Activated naive CD4-positive, alpha-beta T cell treated with anti-CD3 and anti-CD28 coated beads, Interleukin-2, amount 50 U/mL, for 72 hours (primary cell): ENCODE measurements around the gene WIPI1. TPM values are rescaled to one million over a fixed set of nuclear protein-coding genes. Genes with fewer than 3 reads are reported as not detected.

Source experiments
- ATAC-seq, 2 donors: fragments of 150-1000 bp; cut with Tn5 transposase; 2 replicates each; pipeline ENCODE4 v1.10.0; 2021; ENCODE audit warnings: mild to moderate bottlenecking in 2 of 2, moderate library complexity in 2 of 2
- DNase-seq, 2 donors: peaks; one replicate each; pipeline ENCODE4 v3.0.0; 2021 to 2022; ENCODE audit warnings: low spot score in 2 of 2
- H3K27ac Mint-ChIP-seq, 2 donors: one replicate each; pipeline ENCODE4 v1.8.0; 2022; ENCODE audit warnings: mild to moderate bottlenecking in 2 of 2, mixed read lengths in 2 of 2
- H3K36me3 Mint-ChIP-seq, 2 donors: one replicate each; pipeline ENCODE4 v1.8.0; 2022; ENCODE audit warnings: mixed read lengths in 2 of 2
- H3K9me3 Mint-ChIP-seq, 2 donors: one replicate each; pipeline ENCODE4 v1.8.0; 2022; ENCODE audit warnings: mixed read lengths in 2 of 2
- total RNA-seq, 2 donors: library from RNA; stranded (reverse); gene quantifications; one replicate each; pipeline ENCODE4 v1.2.3, GENCODE V29; 2022

The WIPI1 gene
- total RNA-seq, 2 donors from 2014 or later: 15.2 to 22.0 TPM

DNA sequence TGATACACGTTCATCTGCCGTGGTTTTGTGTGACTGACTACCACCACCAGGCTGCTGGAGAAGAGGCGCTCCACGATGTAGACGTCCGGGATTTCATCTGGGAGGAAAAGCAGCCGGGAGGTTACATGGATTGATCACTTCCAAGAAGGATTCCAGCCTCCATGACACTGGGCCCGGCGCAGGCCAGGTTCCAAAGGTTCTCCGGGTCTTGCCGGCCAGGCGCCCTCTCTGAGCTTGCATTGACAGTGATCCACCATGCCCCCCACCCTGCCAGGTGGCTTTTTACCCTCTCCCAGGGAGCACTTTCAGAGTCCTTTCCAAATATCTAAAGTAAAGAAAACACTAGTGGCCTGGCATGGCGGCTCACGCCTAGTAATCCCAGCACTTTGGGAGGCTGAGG lies 6.5 kb downstream of the WIPI1 start:
- H3K36me3 Mint-ChIP-seq: no peaks in the 10 kb centered on the region
- no peak overlapping the region for H3K27ac Mint-ChIP-seq
- no peak for DNase-seq
- ATAC-seq: no peak
- no peaks in the 10 kb centered on the region for H3K9me3 Mint-ChIP-seq

DNA sequence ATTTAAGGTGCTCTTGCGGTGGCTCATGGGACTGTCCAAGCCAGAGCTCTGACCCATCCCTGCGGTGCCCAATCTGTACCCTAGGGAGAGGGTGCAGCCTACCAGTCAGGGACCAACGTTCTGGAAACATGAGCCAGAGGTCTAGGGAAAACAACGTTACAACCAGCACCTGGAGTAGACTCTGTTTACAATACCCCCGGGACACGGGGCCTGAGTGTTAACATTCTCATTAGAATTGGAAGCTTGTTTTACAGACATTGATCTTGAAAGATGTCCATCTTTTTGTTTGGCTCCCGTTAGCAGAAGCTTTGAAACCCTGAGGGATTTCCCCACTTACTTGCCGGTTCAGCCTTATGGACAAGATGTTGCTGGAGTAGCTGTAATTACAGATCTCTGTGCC lies 6.9 kb downstream of the WIPI1 start:
- H3K36me3 Mint-ChIP-seq: no peaks in the 10 kb centered on the region
- H3K27ac Mint-ChIP-seq: no peak overlapping the region
- H3K9me3 Mint-ChIP-seq: no peaks in the 10 kb centered on the region
- no peak for ATAC-seq
- DNase-seq: no peak

GRCh38 chr17:68449021-68449739 lies 8.1 kb downstream of the WIPI1 start:
- H3K9me3 Mint-ChIP-seq: no peaks in the 10 kb centered on the region
- DNase-seq: no peak
- no peaks in the 10 kb centered on the region for H3K36me3 Mint-ChIP-seq
- no peak for ATAC-seq
- H3K27ac Mint-ChIP-seq: no peak overlapping the region

- H3K27ac Mint-ChIP-seq: no peak overlapping the region
- DNase-seq: no peak
- no peaks in the 10 kb centered on the region for H3K9me3 Mint-ChIP-seq
- no peak for ATAC-seq
- H3K36me3 Mint-ChIP-seq: no peaks in the 10 kb centered on the region
Observed at GRCh38 chr17:68446626-68447041, 10.7 kb downstream of the WIPI1 start.

GRCh38 chr17:68445671-68446070 lies 11.6 kb downstream of the WIPI1 start:
- no peak for ATAC-seq
- no peak for DNase-seq
- H3K27ac Mint-ChIP-seq: no peak overlapping the region
- H3K36me3 Mint-ChIP-seq: no peaks in the 10 kb centered on the region
- no peaks in the 10 kb centered on the region for H3K9me3 Mint-ChIP-seq

GRCh38 chr17:68443972-68444464 lies 13.3 kb downstream of the WIPI1 start:
- no peak for ATAC-seq
- H3K27ac Mint-ChIP-seq: no peak overlapping the region
- no peak for DNase-seq
- no peaks in the 10 kb centered on the region for H3K36me3 Mint-ChIP-seq
- no peaks in the 10 kb centered on the region for H3K9me3 Mint-ChIP-seq

- Mint-ChIP-seq H3K9me3 (no peaks in the 10 kb centered on the region), H3K36me3 (no peaks in the 10 kb centered on the region), H3K27ac (peak overlapping the region in 1 of 2 donors; percentile 31)
- ATAC-seq (no peak), DNase-seq (no peak)
Observed at GRCh38 chr17:68441070-68441770, 16.1 kb downstream of the WIPI1 start.

DNA sequence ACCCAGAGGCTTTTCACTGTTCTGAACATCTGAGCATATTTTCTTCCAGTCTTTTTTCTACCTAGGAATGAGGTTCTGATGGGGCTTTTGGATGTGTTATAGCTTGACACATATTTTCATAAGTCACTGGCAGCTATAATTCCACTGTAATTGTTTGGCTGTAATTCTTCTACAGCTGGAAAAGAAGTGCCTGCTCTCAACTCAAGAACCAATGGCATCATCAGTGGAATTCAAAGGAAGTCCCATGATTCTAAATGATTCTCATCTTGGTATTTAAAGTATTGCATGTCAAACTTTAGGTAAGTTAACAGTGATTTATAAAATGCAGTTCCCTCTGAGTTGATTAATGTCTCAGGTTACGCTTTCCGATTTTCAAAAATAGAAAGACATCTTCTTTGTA lies 16.8 kb downstream of the WIPI1 start:
- Mint-ChIP-seq H3K27ac (no peak overlapping the region), H3K36me3 (no peaks in the 10 kb centered on the region), H3K9me3 (no peaks in the 10 kb centered on the region)
- DNase-seq (no peak), ATAC-seq (no peak)

- no peaks in the 10 kb centered on the region for H3K36me3 Mint-ChIP-seq
- no peaks in the 10 kb centered on the region for H3K9me3 Mint-ChIP-seq
- ATAC-seq: no peak
- H3K27ac Mint-ChIP-seq: no peak overlapping the region
- DNase-seq: no peak
Observed at GRCh38 chr17:68439656-68440290, 17.5 kb downstream of the WIPI1 start.

DNA sequence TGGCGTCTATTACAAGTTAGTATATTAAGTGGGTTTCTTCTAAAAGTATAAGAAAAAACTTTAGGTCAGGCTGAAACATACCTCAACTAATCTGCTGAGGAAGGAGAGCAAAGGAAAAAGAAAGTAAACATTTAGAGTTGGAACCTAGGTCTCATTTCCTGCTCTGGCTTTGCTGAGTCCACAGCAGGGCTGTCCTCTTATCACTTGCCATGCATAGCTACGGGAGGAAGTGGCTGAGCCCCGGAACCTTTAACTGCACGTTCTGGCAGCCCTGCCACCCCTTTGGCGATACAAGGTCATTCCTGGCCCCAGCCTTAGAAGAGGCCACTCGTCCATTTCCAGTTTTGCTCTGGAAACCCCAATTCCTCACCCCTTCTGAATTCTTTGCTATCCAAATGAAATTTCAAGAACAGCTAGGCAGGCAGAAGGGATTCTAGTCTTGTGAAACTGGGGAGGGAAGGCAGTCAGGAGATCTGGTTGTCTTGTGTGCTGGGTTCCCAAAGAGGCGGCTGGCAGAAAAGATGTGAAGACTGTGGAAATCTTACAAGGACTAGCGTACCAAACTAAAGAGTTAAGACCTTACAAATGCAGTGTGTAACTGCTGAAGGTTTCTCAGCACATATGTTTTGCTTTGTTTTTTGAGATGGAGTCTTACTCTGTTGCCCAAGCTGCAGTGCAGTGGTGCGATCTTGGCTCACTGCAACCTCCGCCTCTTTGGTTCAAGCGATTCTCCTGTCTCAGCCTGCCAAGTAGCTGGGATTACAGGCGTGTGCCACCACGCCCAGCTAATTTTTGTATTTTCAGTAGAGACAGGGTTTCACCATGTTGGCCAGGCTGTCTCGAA lies 19.1 kb downstream of the WIPI1 start:
- Mint-ChIP-seq H3K36me3 (no peaks in the 10 kb centered on the region), H3K27ac (peak overlapping the region; percentile 88 to 92), H3K9me3 (no peaks in the 10 kb centered on the region)
- DNase-seq (no peak), ATAC-seq (peak; percentile 57 to 81)

DNA sequence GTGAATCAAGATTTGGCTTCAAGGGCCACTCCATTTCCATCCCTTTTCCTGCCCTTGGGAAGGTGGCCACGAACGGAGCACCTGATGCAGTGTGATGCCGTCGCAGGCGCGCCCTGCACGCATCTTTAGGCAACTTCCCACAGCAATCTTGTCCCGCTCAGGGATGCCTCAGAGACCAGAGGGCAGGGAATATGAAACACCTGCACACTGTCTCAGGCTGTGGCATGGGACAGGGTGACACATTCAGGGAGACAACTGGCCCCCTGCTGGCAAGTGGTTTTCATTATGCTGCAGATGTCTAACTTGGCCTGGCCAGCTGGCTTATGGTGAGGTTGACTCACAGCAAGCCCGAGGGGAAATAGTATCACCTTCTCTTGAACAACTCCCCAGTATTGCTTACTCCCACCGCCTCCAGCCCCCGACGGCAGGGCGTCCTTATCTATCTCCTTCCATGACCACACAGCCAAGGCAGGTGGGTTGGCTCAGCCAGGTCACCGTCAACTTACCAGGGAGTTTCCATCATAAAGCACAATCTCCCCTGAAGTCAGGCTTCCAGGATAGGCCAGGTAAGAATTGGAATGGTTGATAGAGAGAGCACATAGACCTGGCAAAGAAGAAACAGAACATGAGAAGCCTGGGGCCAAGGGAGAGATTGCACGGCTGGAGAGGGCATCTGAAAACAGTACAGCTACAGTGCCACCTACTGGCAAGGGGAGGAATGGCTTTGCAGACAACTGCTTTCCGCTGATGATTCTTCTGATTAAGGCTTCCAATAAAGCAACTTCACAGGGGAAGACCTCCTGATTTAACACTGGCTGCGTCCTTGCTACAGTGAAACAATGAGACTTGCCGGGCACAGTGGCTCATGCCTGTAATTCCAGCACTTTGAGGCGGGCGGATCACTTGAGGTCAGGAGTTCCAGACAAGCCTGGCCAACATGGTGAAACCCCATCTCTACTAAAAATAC lies 21.1 kb downstream of the WIPI1 start:
- ATAC-seq (peak; percentile 81 to 82), DNase-seq (peak; percentile 71 to 84)
- Mint-ChIP-seq H3K36me3 (no peaks in the 10 kb centered on the region), H3K27ac (peak overlapping the region; percentile 17 to 23), H3K9me3 (no peaks in the 10 kb centered on the region)

GRCh38 chr17:68435361-68435760 lies 21.9 kb downstream of the WIPI1 start:
- Mint-ChIP-seq H3K9me3 (no peaks in the 10 kb centered on the region), H3K27ac (no peak overlapping the region), H3K36me3 (no peaks in the 10 kb centered on the region)
- ATAC-seq: no peak
- DNase-seq: no peak

- DNase-seq (no peak), ATAC-seq (no peak)
- peak overlapping the region in 1 of 2 donors; percentile 29 for H3K27ac Mint-ChIP-seq
- H3K9me3 Mint-ChIP-seq: no peaks in the 10 kb centered on the region
- no peaks in the 10 kb centered on the region for H3K36me3 Mint-ChIP-seq
Observed at GRCh38 chr17:68433911-68434508, 23.3 kb downstream of the WIPI1 start.

- Mint-ChIP-seq H3K27ac (peak overlapping the region in 1 of 2 donors; percentile 17), H3K9me3 (no peaks in the 10 kb centered on the region), H3K36me3 (no peaks in the 10 kb centered on the region)
- ATAC-seq (no peak), DNase-seq (no peak)
Observed at GRCh38 chr17:68433211-68433610, 24.1 kb downstream of the WIPI1 start.

DNA sequence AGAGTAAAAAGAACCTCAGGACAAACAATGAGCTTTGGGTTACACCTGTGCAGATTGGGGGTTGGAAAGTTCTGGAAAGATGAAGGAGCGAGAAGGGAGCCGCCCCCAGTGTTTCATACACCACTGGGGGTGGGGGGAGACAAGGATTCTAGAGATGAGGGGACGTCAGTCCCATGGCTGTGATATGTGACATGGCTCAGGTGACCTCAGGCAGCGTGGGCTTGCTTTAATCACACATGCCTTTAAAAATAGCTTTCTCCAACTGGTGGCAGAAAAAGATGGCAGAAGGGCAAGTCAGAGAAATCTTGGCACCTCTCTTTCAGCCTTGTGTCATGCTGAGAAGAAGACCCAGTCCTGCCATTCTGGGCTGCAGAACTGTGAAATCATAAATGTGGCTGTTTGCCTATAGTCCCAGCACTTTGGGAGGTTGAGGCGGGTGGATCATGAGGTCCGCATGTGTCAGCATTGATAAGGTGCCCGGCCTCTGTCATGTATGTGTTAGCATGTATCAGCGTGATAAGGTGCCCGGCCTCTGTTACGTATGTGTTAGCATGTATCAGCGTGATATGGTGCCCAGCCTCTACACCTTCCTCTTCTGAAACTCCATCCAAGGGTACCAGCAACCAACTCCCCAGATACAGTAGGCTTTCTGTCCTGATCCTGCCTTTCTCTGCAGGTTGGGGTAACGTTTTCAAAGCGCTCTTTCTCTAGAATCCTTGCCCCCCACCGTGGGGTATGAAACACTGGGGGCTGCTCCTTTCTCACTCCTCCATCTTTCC lies 25.0 kb downstream of the WIPI1 start:
- H3K9me3 Mint-ChIP-seq: no peaks in the 10 kb centered on the region
- ATAC-seq: no peak

More for the DNA sequence above, 25.0 kb downstream of the WIPI1 start:
- peak overlapping the region; percentile 14 to 17 for H3K27ac Mint-ChIP-seq
- DNase-seq: no peak
- H3K36me3 Mint-ChIP-seq: no peaks in the 10 kb centered on the region
